GM23338 (cell line): ENCODE results near the gene SND1. TPM values are rescaled to one million over a fixed set of nuclear protein-coding genes. Genes with fewer than 3 reads are reported as not detected.

Experiments used
- ATAC-seq: fragments of 200-7000 bp; cut with Tn5 transposase; 3 replicates; pipeline ENCODE4 v1.9.1; 2020
- DNase-seq: peaks from one replicate; pipeline ENCODE4 v3.0.0-alpha.2; 2015; ENCODE audit warnings: low spot score
- H2AFZ ChIP-seq: fragments of 200-600 bp; sonication (generic); 2 replicates; pipeline ENCODE4 v1.8.0; 2016; ENCODE audit warnings: antibody characterized with exemption, mild to moderate bottlenecking, moderate library complexity
- H3F3A ChIP-seq: fragments of 200-600 bp; sonication (generic); replicated peaks from 2 replicates; pipeline ENCODE4 v1.8.0; 2017; ENCODE audit warnings: antibody characterized with exemption, mixed run types, low read depth
- H3K27ac ChIP-seq: fragments of 200-600 bp; sonication (generic); 2 replicates; pipeline ENCODE4 v1.6.1; 2016; ENCODE audit warnings: low read depth
- H3K27me3 ChIP-seq: fragments of 200-600 bp; sonication (generic); 2 replicates; pipeline ENCODE4 v1.8.0; 2016; ENCODE audit warnings: mild to moderate bottlenecking, mixed run types, moderate library complexity; ENCODE audit not compliant: insufficient read depth
- H3K36me3 ChIP-seq: fragments of 200-600 bp; sonication (generic); 2 replicates; pipeline ENCODE4 v1.8.0; 2016; ENCODE audit warnings: mild to moderate bottlenecking; ENCODE audit not compliant: insufficient read depth
- H3K4me1 ChIP-seq: fragments of 200-600 bp; sonication (generic); 2 replicates; pipeline ENCODE4 v1.8.0; 2016; ENCODE audit warnings: mild to moderate bottlenecking, moderate library complexity; ENCODE audit not compliant: insufficient read depth
- H3K4me2 ChIP-seq: fragments of 200-600 bp; sonication (generic); 2 replicates; pipeline ENCODE4 v1.7.1; 2017; ENCODE audit warnings: mixed run types
- H3K4me3 ChIP-seq: fragments of 200-600 bp; sonication (generic); 2 replicates; pipeline ENCODE4 v1.6.1; 2016; ENCODE audit warnings: mixed run types
- H3K79me2 ChIP-seq: fragments of 200-600 bp; sonication (generic); replicated peaks from 2 replicates; pipeline ENCODE4 v1.8.0; 2017; ENCODE audit warnings: mild to moderate bottlenecking; ENCODE audit not compliant: insufficient read depth
- H3K9me2 ChIP-seq: fragments of 200-600 bp; sonication (generic); 2 replicates; pipeline ENCODE4 v1.8.0; 2017; ENCODE audit not compliant: insufficient read depth
- H4K20me1 ChIP-seq: fragments of 200-600 bp; sonication (generic); replicated peaks from 2 replicates; pipeline ENCODE4 v1.8.0; 2017; ENCODE audit warnings: mild to moderate bottlenecking; ENCODE audit not compliant: insufficient read depth
- H3K27ac Mint-ChIP-seq: 2 replicates; pipeline ENCODE4 v1.8.0; 2020; ENCODE audit warnings: inconsistent platforms, mild to moderate bottlenecking, moderate library complexity, mixed read lengths
- H3K27me3 Mint-ChIP-seq: 3 replicates; pipeline ENCODE4 v1.8.0; 2022; ENCODE audit warnings: low read depth, mild to moderate bottlenecking, moderate library complexity, mixed read lengths, inconsistent platforms; ENCODE audit not compliant: insufficient read depth, poor library complexity
- H3K36me3 Mint-ChIP-seq: 3 replicates; pipeline ENCODE4 v1.8.0; 2021; ENCODE audit warnings: low read depth, mild to moderate bottlenecking, inconsistent platforms, moderate library complexity, mixed read lengths
- H3K4me1 Mint-ChIP-seq: 3 replicates; pipeline ENCODE4 v1.8.0; 2020; ENCODE audit warnings: mild to moderate bottlenecking, inconsistent platforms, mixed read lengths
- H3K4me3 Mint-ChIP-seq: 3 replicates; pipeline ENCODE4 v1.8.0; 2021; ENCODE audit warnings: moderate library complexity, mild to moderate bottlenecking, inconsistent platforms, mixed read lengths
- H3K9me3 Mint-ChIP-seq: 3 replicates; pipeline ENCODE4 v1.8.0; 2020; ENCODE audit warnings: moderate library complexity, mild to moderate bottlenecking, inconsistent platforms, mixed read lengths
- CREB1 ChIP-seq: fragments of 250-450 bp; sonication (Bioruptor Pico); IDR thresholded peaks from 2 replicates; pipeline ENCODE4 v1.5.0; 2020; ENCODE audit warnings: low read depth, mild to moderate bottlenecking, moderate library complexity
- CTCF ChIP-seq, 2 experiments: fragments of 200-600 bp in 1 of 2; sonication (generic) in 1 of 2; conservative IDR thresholded peaks; 2 replicates each; pipeline versions ENCODE4 v1.5.1 to v1.6.1; 2016 to 2017; ENCODE audit warnings: antibody characterized with exemption in 2 of 2, low read depth in 2 of 2, mild to moderate bottlenecking in 2 of 2, moderate library complexity in 1 of 2
- ETS1 ChIP-seq: IDR thresholded peaks from 2 replicates; pipeline ENCODE4 v1.6.1; 2016; ENCODE audit warnings: antibody characterized with exemption
- EZH2 ChIP-seq: fragments of 200-600 bp; sonication (generic); IDR thresholded peaks from one replicate; pipeline ENCODE4 v1.8.0; 2017; ENCODE audit warnings: antibody characterized with exemption, mild to moderate bottlenecking, low read depth; ENCODE audit not compliant: unreplicated experiment
- EZH2phosphoT487 ChIP-seq: fragments of 200-600 bp; sonication (generic); IDR thresholded peaks from one replicate; pipeline ENCODE4 v1.8.1; 2018; ENCODE audit warnings: antibody characterized with exemption; ENCODE audit not compliant: unreplicated experiment
- JUNB ChIP-seq: IDR thresholded peaks from one replicate; pipeline ENCODE4 v1.6.1; 2016; ENCODE audit warnings: antibody characterized with exemption; ENCODE audit not compliant: unreplicated experiment
- NANOG ChIP-seq: IDR thresholded peaks from 2 replicates; pipeline ENCODE4 v1.6.1; 2016; ENCODE audit warnings: antibody characterized with exemption, borderline replicate concordance
- POLR2AphosphoS5 ChIP-seq: IDR thresholded peaks from 2 replicates; pipeline ENCODE4 v1.6.1; 2016; ENCODE audit warnings: antibody characterized with exemption, low read depth
- REST ChIP-seq: IDR thresholded peaks from one replicate; pipeline ENCODE4 v1.6.1; 2018; ENCODE audit warnings: antibody characterized with exemption; ENCODE audit not compliant: unreplicated experiment
- STAT1 ChIP-seq: IDR thresholded peaks from one replicate; pipeline ENCODE4 v1.6.1; 2016; ENCODE audit warnings: antibody characterized with exemption; ENCODE audit not compliant: unreplicated experiment
- ZNF114 ChIP-seq: fragments of 250-450 bp; sonication (Bioruptor Pico); IDR thresholded peaks from 2 replicates; pipeline ENCODE4 v1.5.0; 2020; ENCODE audit warnings: mild to moderate bottlenecking, moderate library complexity
- ZNF331 ChIP-seq: fragments of 250-450 bp; sonication (Bioruptor Pico); IDR thresholded peaks from 2 replicates; pipeline ENCODE4 v1.5.0; 2020; ENCODE audit warnings: low read depth, mild to moderate bottlenecking, moderate library complexity
- ZNF462 ChIP-seq: fragments of 250-450 bp; sonication (Bioruptor Pico); IDR thresholded peaks from 2 replicates; pipeline ENCODE4 v1.5.0; 2020; ENCODE audit warnings: mild to moderate bottlenecking, moderate library complexity
- polyA plus RNA-seq: library from polyadenylated mRNA; unstranded; fragments of >200 nt; fragmentation: Nextera tagmentation; extraction: Ambion mirVana; gene quantifications from 2 replicates; pipeline ENCODE4 v1.2.1, GENCODE V29; 2016
- total RNA-seq: library from RNA; depleted of rRNA; stranded (reverse); fragments of >200 nt; shearing (Covaris generic); gene quantifications from 2 replicates; pipeline ENCODE4 v1.2.3, GENCODE V29; 2014

The SND1 gene
- total and polyA plus RNA-seq, 2 experiments from 2014 or later = 107 to 254 TPM

DNA sequence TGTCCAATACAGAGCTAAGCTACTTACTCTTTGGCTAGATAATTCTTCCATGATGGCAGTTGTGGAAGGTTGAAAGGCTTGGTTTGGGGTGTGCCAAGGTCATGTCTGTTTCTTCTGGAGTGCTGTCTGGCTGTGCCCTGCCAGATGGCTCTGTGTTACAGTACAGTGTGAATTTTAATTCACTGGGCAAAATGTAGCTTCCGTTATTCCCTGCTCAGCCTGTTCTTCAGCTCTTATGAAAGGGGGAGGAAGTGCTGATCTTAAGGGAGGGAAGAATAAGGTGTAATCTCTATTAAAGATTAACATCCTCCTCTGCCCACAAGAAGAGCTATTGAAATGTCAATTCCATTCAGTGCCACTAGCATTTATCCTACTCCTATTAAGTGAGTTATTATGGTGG lies 52.2 kb downstream of the SND1 start:
- H3K27me3 Mint-ChIP-seq = no peaks in the 10 kb centered on the region
- H3K4me3 ChIP-seq = no peak overlapping the region
- ATAC-seq (no peak), DNase-seq (no peak)
- no peaks in the 10 kb centered on the region for H3K4me1 ChIP-seq
- H3K79me2 ChIP-seq = peaks cover 49% of the 10 kb centered on the region
- H3K27ac ChIP-seq = no peak overlapping the region
- peaks cover 43% of the 10 kb centered on the region for H4K20me1 ChIP-seq
- H3K4me2 ChIP-seq = no peak overlapping the region
- peaks cover 85% of the 10 kb centered on the region for H3K36me3 Mint-ChIP-seq
- H3K27me3 ChIP-seq = no peaks in the 10 kb centered on the region
- H3K36me3 ChIP-seq = peaks cover 63% of the 10 kb centered on the region
- no peak overlapping the region for H3K27ac Mint-ChIP-seq
- TF ChIP-seq STAT1 = no peak
- TF ChIP-seq ZNF114 = no peak
- TF ChIP-seq NANOG = no peak
- no peak for TF ChIP-seq EZH2
- TF ChIP-seq POLR2AphosphoS5 = no peak
- no peak for TF ChIP-seq ZNF331
- TF ChIP-seq ZNF462 (CRISPR knock-in tag) = no peak
- no peak for TF ChIP-seq CREB1
- no peak for TF ChIP-seq ETS1
- no peak for TF ChIP-seq JUNB
- no peak for TF ChIP-seq EZH2phosphoT487
- TF ChIP-seq CTCF (conservative IDR thresholded peaks at IDR 0.05; ENCODE audit: low read depth in 2 of 2) = no peak
- TF ChIP-seq REST = no peak
- H2AFZ ChIP-seq = no peak overlapping the region
- no peak overlapping the region for H3K4me3 Mint-ChIP-seq
- H3K4me1 Mint-ChIP-seq = no peaks in the 10 kb centered on the region; the same call in 2 of the 3 replicates
- H3K9me2 ChIP-seq = no peaks in the 10 kb centered on the region
- H3F3A ChIP-seq = 0 out of 2 replicates have a peak, but pooled peaks cover 8% of the 10 kb centered on the region
- H3K9me3 Mint-ChIP-seq = no peaks in the 10 kb centered on the region
